Measurements from ENCODE around the gene ZNRF1. TPM values are rescaled to one million over a fixed set of nuclear protein-coding genes. Genes with fewer than 3 reads are reported as not detected.
A peak's percentile ranks its signal among the peaks of the same experiment; 100 is the strongest.

Gene ZNRF1
- total and polyA plus RNA-seq, 2 of the 8 experiments (the other 6 are each of a cell fraction or from before 2014, with no cell fraction given) = 33.5 to 52.9 TPM

DNA sequence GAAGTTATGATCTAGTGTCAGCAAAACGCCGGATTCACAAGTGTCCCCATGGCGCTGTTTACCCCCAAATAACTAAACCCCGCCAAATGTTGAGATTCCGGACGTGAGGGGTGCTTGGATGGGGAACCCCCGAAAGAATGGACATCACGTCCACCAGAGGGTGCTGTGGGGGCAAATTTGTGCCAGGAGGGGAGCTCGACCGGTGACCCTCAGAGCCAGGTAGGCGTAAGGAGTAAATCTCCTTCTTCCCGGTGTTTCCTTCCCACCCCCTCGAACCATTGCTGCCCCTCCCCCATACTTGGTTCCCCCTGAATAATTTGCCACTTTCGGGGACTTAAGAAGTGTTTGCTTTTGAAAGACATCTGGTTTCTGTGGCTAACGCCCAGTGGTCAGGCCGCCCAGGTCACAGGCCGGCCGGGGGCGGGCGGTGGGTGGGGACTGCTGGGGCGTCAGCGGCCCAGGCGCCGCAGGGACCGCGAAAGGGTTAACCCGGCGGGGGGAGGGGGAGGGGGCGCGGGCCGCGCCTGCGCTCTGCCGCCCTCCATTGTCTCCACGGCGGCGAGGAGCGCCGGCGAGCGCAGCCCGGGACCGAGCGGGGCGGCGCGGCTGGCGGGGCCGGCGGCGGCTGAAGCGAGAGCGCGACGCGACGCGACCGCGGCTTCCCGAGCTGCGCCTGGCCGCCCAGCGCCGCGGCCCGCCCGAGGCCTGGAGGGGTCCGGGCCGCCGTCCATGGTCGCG, at the start of gene ZNRF1 (continued):
- no peak for TF ChIP-seq E2F6 (IDR thresholded peaks at IDR 0.05)
- TF ChIP-seq POLR2A (IDR thresholded peaks at IDR 0.05; ENCODE audit: control extremely low read depth in 1 of 2, low read depth in 2 of 2, low read length in 2 of 2) = peak; percentile 54 to 74
- TF ChIP-seq RBBP5 (IDR thresholded peaks at IDR 0.05; ENCODE audit: borderline replicate concordance, low read depth, low read length) = peak; percentile 45; the same call in 1 of the 2 replicates
- no peak for TF ChIP-seq TAF7 (optimal IDR thresholded peaks at IDR 0.05; ENCODE audit: borderline replicate concordance, low read depth, low read length)
- TF ChIP-seq RNF2 (IDR thresholded peaks at IDR 0.05; ENCODE audit: borderline replicate concordance, low read depth, low read length, missing control alignments, poor library complexity, severe bottlenecking) = no peak
- 0 out of 2 replicates have a peak, but pooled peaks have one; percentile 48 for TF ChIP-seq TEAD4 (IDR thresholded peaks at IDR 0.05; ENCODE audit: low read depth, low read length)
- 0 out of 2 replicates have a peak, but pooled peaks have one; percentile 5 for TF ChIP-seq YY1 (IDR thresholded peaks at IDR 0.05; ENCODE audit: low read depth, low read length)
- TF ChIP-seq NRF1 (IDR thresholded peaks at IDR 0.05; ENCODE audit: low read depth, low read length) = peak; percentile 46
- TF ChIP-seq, protein P1, sequence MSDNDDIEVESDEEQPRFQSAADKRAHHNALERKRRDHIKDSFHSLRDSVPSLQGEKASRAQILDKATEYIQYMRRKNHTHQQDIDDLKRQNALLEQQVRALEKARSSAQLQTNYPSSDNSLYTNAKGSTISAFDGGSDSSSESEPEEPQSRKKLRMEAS (IDR thresholded peaks at IDR 0.05) = 0 out of 2 replicates have a peak, but pooled peaks have one; percentile 3
- TF ChIP-seq, protein P2, sequence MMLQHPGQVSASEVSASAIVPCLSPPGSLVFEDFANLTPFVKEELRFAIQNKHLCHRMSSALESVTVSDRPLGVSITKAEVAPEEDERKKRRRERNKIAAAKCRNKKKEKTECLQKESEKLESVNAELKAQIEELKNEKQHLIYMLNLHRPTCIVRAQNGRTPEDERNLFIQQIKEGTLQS (IDR thresholded peaks at IDR 0.05; ENCODE audit: insufficient read depth, low read depth, low read length) = no peak
- peak; percentile 39; the same call in 1 of the 2 replicates for TF ChIP-seq TBP (IDR thresholded peaks at IDR 0.05; ENCODE audit: low read depth, low read length)
- TF ChIP-seq SIRT6 (IDR thresholded peaks at IDR 0.05; ENCODE audit: low read length) = no peak
- TF ChIP-seq BRCA1 (IDR thresholded peaks at IDR 0.05; ENCODE audit: low read depth, low read length) = no peak
- no peak for TF ChIP-seq GABPA (IDR thresholded peaks at IDR 0.05; ENCODE audit: borderline replicate concordance, insufficient read depth, low read length)
- TF ChIP-seq BCL11A (IDR thresholded peaks at IDR 0.05; ENCODE audit: low read depth in 2 of 2, low read length in 2 of 2) = no peak

Data from H1 (cell line).